ENCODE data around the gene LAYN.

Gene LAYN

DNA sequence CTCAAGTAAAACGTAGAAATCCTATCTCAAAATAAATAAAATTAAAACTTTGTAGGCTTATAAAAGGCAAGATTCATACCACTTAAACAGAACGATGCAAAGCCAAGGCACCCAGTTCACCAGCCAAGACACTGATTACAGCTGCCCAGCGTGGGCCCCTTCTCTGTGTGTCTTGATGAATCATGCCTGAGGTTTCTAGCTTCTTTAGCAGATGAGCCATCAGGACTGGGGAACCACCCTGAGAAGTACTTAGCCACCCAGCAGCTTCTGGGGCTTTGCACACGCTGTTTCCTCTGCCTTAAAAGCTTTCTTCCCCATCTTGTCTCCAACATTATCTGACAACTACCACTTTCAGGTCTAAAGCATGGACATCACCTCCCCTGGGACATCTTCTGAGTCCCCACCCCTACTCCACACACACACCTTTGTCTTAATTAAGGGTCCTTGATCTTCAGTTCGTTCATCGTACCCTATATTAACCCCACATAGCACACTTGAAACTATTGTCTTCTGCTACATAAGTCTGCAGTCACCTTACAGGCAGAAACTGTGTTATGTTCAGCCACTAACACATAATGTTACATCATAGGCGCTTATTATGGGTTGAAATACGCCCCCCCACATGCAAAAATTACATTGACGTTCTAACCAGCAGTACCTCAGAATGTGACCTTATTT, 8.7 kb upstream of the LAYN start:
- DNase-seq (ENCODE audit: low spot score): no peak

DNA sequence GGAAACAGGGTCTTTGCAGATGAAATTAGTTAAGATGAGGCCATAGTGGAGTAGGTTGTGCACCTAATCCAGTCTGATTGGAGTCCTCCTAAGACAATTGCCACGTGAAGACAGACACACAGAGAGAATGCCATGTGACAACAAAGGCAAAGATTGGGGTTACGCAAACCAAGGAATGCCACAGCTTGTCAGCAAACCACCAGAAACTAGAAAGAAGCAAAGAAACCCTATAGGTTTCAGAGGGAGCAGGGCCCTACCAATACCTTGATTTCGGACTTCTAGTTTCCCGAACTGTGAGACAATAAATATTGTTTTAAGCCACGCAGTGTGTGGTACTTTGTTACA, 8.2 kb upstream of the LAYN start:
- no peak for DNase-seq (ENCODE audit: low spot score)

GRCh38 chr11:111535281-111535680, 5.2 kb upstream of the LAYN start:
- DNase-seq (ENCODE audit: low spot score): no peak

GRCh38 chr11:111537336-111537860, 3.1 kb upstream of the LAYN start:
- no peak for DNase-seq (ENCODE audit: low spot score)

GRCh38 chr11:111538407-111539114, 2.0 kb upstream of the LAYN start:
- DNase-seq (ENCODE audit: low spot score): no peak

DNA sequence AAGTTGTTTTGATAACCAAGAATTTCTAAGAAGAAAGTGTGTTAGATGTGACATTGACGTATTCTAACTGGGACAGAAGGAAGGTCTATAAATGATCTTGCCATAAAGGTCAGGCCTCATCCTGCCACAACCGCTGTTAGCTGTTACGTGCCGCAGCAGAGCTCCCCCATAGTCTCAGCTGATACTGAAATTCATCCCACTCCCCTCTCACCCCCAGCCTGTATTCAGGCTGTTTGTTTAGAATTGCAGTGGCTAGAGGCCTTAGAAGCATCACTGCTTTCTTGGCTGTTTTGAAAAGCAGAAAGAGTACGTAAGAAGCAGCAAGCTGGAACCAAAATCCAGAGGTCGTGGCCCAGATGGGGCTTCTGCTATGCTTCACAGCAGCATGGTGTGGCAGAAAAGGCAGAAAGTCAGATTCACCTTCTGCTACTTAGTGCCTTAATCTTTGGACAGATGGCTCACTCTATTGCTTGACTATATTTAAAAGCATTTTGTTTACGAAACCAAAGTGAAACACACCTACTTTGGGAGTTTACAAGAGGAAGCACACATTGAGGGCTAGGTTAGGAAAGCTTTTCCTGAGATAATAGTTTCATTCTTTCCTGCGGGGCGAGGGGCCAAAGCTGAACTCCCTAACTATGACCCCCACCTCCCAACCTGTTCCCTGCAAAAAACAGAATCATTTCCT, 950 bp upstream of the LAYN start:
- DNase-seq (ENCODE audit: low spot score): no peak

GRCh38 chr11:111540937-111541253, 375 bp downstream of the LAYN start:
- DNase-seq (ENCODE audit: low spot score): no peak

- peak; percentile 36 for DNase-seq (ENCODE audit: low spot score)
These were observed 938 bp downstream of the LAYN start for GRCh38 chr11:111541254-111542061.

GRCh38 chr11:111542606-111543275, 2.2 kb downstream of the LAYN start:
- DNase-seq (ENCODE audit: low spot score): no peak

DNA sequence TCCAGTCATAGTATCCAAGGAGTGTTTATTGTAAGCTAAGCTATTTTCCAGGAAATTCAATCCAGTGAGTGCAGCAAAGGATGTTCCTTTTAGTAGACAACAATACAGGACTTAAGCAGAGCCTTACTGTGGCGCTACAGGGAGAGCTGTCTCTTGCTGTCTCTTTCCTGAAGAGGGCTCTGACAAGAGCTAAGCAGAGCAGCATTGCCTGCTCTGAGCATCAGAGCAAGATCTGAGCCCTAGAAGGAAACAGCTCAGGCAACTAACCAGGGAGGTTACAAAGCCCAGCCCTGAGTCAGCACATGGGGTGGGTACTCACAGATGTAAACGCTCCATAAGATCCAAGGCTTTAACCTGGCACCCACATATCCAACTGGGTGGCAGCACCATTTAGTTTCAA, 8.0 kb downstream of the LAYN start:
- DNase-seq (ENCODE audit: low spot score): no peak

DNA sequence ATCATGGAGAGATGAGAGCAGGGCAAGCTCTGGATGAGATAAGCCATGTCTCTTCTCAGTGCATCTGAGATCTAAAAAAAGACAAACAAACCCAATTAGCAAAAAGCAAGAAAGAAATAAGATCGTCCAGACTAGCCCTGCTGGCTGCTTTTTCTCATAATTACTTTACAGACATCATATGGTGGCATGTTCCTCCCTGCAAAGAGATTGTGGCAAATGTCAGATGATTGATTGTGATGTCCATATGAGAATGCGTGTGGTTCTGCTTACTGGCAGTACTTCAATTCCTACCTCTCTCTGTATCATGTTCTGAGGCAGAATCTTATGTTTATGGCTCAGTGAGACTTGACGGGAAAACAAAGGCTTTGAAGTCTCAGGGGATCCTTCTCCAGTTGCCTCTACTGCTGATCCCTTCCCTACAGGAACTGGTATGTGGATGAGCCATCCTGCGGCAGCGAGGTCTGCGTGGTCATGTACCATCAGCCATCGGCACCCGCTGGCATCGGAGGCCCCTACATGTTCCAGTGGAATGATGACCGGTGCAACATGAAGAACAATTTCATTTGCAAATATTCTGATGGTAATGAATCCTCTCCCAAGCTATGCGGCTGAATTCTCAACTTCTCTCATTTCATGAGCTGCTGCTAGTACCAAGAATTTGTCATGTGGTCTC, 8.8 kb downstream of the LAYN start:
- DNase-seq (ENCODE audit: low spot score): no peak

DNA sequence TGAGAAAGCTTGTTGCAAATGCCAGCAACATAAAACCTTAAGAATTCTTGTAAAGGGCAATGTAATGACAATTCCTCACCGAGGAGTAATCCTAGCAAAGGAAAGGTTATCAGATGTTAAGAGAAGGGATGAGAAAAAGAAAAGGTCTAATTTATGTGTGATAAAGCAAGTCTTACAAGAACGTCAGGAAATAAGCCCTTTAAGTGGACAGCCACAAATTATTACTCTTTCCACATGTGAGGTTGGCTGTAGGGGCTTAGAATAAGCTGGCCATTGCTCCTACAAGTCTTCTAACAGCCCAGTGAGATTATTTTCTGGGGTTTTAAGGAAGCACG, 9.3 kb downstream of the LAYN start:
- no peak for DNase-seq (ENCODE audit: low spot score)

- no peak for DNase-seq (ENCODE audit: low spot score)
These were observed 9.7 kb downstream of the LAYN start for GRCh38 chr11:111550258-111550657.

- DNase-seq (ENCODE audit: low spot score): no peak
These were observed 14.0 kb downstream of the LAYN start for GRCh38 chr11:111554532-111554931.

DNA sequence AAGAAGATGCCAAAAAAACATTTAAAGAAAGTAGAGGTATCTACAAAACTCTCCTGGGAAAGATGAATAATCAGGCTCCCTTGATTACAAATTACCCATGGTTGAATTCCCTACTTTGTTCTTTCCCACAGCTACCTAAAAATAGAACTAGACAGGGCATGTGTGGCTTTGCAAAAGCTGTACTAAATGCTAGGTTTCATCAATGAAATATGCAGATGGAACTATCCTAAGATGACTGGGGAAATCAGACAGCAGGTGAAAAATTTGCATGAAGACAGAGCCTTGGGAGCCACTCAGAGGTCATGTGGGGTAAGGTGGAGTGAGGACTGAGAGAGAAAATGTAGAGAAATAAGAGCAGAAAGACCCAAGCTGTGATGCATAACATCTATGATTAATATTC, 14.7 kb downstream of the LAYN start:
- no peak for DNase-seq (ENCODE audit: low spot score)

DNA sequence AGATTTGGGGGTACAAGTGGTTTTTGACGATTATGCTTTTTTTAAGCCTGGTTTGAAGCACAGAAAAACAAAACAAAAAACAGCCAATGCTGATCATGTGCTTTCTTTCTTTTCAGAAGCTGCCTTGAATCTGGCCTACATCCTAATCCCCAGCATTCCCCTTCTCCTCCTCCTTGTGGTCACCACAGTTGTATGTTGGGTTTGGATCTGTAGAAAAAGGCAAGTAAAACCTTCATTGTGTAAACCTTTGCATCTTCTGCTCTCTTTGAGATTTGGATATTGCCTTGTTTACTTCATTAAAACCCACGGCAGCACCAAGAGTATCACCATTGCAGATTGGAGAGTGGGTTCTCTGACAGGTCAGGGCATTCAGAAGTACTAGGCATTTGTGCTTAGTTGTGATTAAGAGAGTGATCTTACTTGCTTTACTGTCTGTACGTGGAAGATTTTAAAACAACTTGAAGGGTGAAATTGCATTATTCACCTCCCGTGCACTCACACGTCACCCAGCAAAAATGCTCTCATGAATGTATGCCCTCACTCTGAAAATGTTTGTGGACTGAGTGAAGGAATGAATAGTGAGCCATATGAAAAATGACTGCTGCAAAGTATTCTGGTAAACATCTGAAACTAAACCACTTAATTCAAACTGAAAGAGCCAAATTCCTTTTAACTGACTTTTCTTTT, 17.0 kb downstream of the LAYN start:
- no peak for DNase-seq (ENCODE audit: low spot score)

DNA sequence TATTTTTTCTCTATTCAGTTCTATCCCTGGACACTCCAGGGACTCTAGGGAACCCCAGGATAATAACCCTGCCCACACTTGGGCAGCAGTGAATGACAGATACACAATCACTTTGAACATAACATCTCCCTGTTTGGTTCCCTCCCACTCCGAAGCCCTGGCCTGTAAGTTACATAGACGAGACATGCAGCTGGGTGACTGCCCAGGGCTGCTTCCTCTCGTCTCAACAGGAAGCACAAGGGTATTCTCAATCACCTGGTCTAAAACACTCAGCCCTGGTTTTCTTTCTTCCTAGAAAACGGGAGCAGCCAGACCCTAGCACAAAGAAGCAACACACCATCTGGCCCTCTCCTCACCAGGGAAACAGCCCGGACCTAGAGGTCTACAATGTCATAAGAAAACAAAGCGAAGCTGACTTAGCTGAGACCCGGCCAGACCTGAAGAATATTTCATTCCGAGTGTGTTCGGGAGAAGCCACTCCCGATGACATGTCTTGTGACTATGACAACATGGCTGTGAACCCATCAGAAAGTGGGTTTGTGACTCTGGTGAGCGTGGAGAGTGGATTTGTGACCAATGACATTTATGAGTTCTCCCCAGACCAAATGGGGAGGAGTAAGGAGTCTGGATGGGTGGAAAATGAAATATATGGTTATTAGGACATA, 19.4 kb downstream of the LAYN start:
- DNase-seq (ENCODE audit: low spot score): no peak

DNA sequence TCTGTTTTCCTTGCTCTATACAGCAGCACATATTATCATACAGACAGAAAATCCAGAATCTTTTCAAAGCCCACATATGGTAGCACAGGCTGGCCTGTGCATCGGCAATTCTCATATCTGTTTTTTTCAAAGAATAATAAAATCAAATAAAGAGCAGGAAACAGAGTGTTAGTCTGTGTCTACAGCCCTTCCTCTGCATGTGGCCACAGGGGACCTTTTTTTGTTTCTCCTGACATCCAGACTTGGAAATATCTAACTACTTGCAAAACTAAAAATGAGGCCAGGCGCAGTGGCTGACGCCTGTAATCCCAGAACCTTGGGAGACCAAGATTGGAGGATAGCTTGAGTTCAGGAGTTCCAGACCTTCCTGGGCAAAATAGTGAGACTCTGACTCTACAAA, 20.3 kb downstream of the LAYN start:
- no peak for DNase-seq (ENCODE audit: low spot score)

- DNase-seq (ENCODE audit: low spot score): no peak
These were observed 20.8 kb downstream of the LAYN start for GRCh38 chr11:111561306-111561705.

DNA sequence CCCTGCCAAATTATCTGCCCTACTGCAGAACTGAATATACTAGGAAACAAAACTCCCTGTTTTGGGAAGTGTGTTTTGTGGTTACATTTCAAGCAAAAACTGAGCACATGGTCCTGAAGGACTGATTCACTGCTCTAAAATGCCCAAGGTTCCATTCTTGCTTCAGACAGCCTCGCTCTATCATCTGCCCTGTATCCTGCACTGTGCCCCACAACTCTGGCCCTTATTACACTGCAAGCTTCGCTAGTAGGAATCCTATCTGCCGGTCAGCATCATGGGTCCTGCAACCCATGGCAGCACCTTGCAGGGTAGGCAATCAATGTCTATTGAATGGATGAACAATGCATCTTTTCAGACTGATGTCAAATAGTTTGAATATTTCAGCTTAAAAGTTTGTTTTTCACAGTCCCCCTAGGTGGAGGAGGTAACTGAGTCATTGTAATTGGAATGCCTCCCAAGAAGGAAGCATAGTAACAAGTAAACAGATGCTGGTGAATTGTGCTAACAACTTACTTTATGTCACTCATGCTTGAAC, 21.3 kb downstream of the LAYN start:
- no peak for DNase-seq (ENCODE audit: low spot score)
